ENCODE data around the gene AUP1. TPM values are rescaled to one million over a fixed set of nuclear protein-coding genes. Genes with fewer than 3 reads are reported as not detected.

The AUP1 gene
- total and polyA plus RNA-seq, 2 donors (not counting 3 experiments of a cell fraction or from before 2014, with no cell fraction given): 103 to 187 TPM

GRCh38 chr2:74497777-74498499, 31.6 kb downstream of the AUP1 start:
- Histone ChIP-seq H3K27me3 (ENCODE audit: control insufficient read depth in 2 of 2, insufficient read depth in 2 of 2, low read length in 2 of 2) (peaks cover 23 to 40% of the 10 kb centered on the region in 2 experiments), H3K79me2 (ENCODE audit: control insufficient read depth, insufficient read depth, low read length) (no peaks in the 10 kb centered on the region), H3K9me3 (replicated peaks; ENCODE audit: control insufficient read depth, insufficient read depth, low read length) (no peaks in the 10 kb centered on the region), H2AFZ (ENCODE audit: low read depth, low read length) (no peak overlapping the region), H3K9ac (replicated peaks; ENCODE audit: extremely low read depth, insufficient read depth, low read length) (no peak overlapping the region), H3K9me1 (replicated peaks; ENCODE audit: control insufficient read depth, extremely low read depth, insufficient read depth, low read length) (no peaks in the 10 kb centered on the region), H3K36me3 (ENCODE audit: control insufficient read depth in 2 of 2, extremely low read depth in 1 of 2, insufficient read depth in 2 of 2, low read length in 2 of 2) (peaks cover 0 to 1% of the 10 kb centered on the region in 2 experiments), H3K4me3 (replicated peaks in 1 of 3; ENCODE audit: insufficient read depth in 1 of 3, low read depth in 1 of 3, low read length in 3 of 3) (peak overlapping the region in 1 of 3 experiments; percentile 18), H3K27ac (ENCODE audit: insufficient read depth, low read depth, low read length) (no peak overlapping the region), H3K4me1 (ENCODE audit: control insufficient read depth, extremely low read depth, insufficient read depth, low read length) (peaks cover 31% of the 10 kb centered on the region), H4K20me1 (replicated peaks; ENCODE audit: control insufficient read depth, extremely low read depth, insufficient read depth, low read length) (no peaks in the 10 kb centered on the region), H3K4me2 (ENCODE audit: insufficient read depth, low read length) (peak overlapping the region; percentile 50)
- FAIRE-seq: no peak
- POLR2A ChIA-PET: no interaction called here
- TF ChIP-seq MAX (IDR thresholded peaks at IDR 0.05; ENCODE audit: insufficient read depth, insufficient read length): no peak
- TF ChIP-seq EZH2 (IDR thresholded peaks at IDR 0.05; ENCODE audit: borderline replicate concordance, low read depth, low read length, severe bottlenecking): peak; percentile 5
- TF ChIP-seq FOS (IDR thresholded peaks at IDR 0.05; ENCODE audit: borderline replicate concordance, insufficient read depth, low read length): no peak
- no peak for DNase-seq (ENCODE audit: low read depth, low spot score)
- intact Hi-C loops (cut with micrococcal nuclease): loop anchor here (1.0 to 5.0 kb wide), 2 partner anchors 15 to 34 kb away; partner anchors contain the start of gene TTC31
- CTCF ChIA-PET: interaction anchor here (1.4 to 2.6 kb wide), 2 partner anchors 9 to 14 kb away, joined by 3 to 6 read pairs; partner anchors contain the start of genes CCDC142 and TTC31
- dilution Hi-C loops (cut with MboI; ENCODE audit: extremely low pct_ligation_motif_present, low sequenced_read_pairs): no loop called here
- no TSS peak for BruUV-seq (replicated peaks)

DNA sequence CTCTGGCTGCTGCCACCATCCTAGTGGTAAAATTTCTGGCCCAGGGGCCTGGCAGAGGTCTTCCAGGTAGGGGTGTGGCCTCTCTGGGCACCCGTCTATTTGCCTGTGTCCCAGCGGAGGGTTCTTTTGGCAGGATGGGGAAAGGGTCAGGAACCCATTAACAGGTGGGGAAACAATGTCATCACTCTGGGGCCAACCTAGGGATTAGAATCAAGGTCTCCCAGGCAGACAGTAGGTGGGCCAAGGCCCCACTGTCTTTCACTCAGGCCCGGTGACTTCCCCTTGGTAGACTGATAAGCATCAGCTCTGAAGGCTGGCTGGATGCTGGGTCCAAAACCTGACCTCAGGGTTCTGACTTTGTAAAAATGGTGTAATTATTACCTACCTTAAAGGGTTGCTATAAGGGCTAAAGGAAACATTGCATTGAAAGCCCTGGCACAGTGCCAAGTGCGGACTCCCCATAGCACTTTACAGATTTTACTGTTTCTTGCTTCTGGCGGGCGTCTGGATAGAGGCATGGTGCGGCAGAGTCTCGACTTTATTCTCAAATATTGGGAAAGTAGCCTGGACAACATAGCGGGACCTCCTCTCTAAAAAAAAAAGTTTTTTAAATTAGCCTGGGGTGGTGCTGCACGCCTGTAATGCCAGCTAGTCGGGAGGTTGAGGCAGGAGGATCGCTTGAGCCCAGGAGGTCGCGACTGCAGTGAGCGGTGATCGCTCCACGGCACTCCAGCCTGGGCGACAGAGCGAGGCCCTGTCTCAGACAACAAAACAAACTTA, 32.3 kb downstream of the AUP1 start:
- Histone ChIP-seq H3K4me2 (ENCODE audit: insufficient read depth, low read length) (no peak overlapping the region), H3K79me2 (ENCODE audit: control insufficient read depth, insufficient read depth, low read length) (no peaks in the 10 kb centered on the region), H3K9ac (replicated peaks; ENCODE audit: extremely low read depth, insufficient read depth, low read length) (no peak overlapping the region), H3K27ac (ENCODE audit: insufficient read depth, low read depth, low read length) (no peak overlapping the region), H3K9me3 (replicated peaks; ENCODE audit: control insufficient read depth, insufficient read depth, low read length) (no peaks in the 10 kb centered on the region), H2AFZ (ENCODE audit: low read depth, low read length) (no peak overlapping the region), H3K4me3 (replicated peaks in 1 of 3; ENCODE audit: insufficient read depth in 1 of 3, low read depth in 1 of 3, low read length in 3 of 3) (no peak overlapping the region), H3K27me3 (ENCODE audit: control insufficient read depth in 2 of 2, insufficient read depth in 2 of 2, low read length in 2 of 2) (peaks cover 23 to 40% of the 10 kb centered on the region in 2 experiments), H3K9me1 (replicated peaks; ENCODE audit: control insufficient read depth, extremely low read depth, insufficient read depth, low read length) (no peaks in the 10 kb centered on the region), H4K20me1 (replicated peaks; ENCODE audit: control insufficient read depth, extremely low read depth, insufficient read depth, low read length) (no peaks in the 10 kb centered on the region), H3K36me3 (ENCODE audit: control insufficient read depth in 2 of 2, extremely low read depth in 1 of 2, insufficient read depth in 2 of 2, low read length in 2 of 2) (peaks cover 3 to 4% of the 10 kb centered on the region in 2 experiments), H3K4me1 (ENCODE audit: control insufficient read depth, extremely low read depth, insufficient read depth, low read length) (peaks cover 23% of the 10 kb centered on the region)
- ChIA-PET CTCF (interaction anchor here (1.4 to 2.6 kb wide), 2 partner anchors 8 to 14 kb away, joined by 3 to 6 read pairs; partner anchors contain the start of genes CCDC142 and TTC31), POLR2A (no interaction called here)
- intact Hi-C loops (cut with micrococcal nuclease): loop anchor here (5.0 kb wide), 1 partner anchor 35 kb away; no protein-coding TSS in a partner anchor
- dilution Hi-C loops (cut with MboI; ENCODE audit: extremely low pct_ligation_motif_present, low sequenced_read_pairs): no loop called here
- BruUV-seq (replicated peaks): no TSS peak
- FAIRE-seq (no peak), DNase-seq (ENCODE audit: low read depth, low spot score) (no peak)
- TF ChIP-seq JUN (IDR thresholded peaks at IDR 0.05; ENCODE audit: borderline replicate concordance, insufficient read depth, insufficient read length, low read depth) (no peak), CTCF (IDR thresholded peaks at IDR 0.05; ENCODE audit: extremely low read depth in 1 of 2, insufficient read depth in 1 of 2, low read depth in 1 of 2, low read length in 2 of 2) (no peak), FOS (IDR thresholded peaks at IDR 0.05; ENCODE audit: borderline replicate concordance, insufficient read depth, low read length) (no peak), EZH2 (IDR thresholded peaks at IDR 0.05; ENCODE audit: borderline replicate concordance, low read depth, low read length, severe bottlenecking) (no peak), GATA2 (IDR thresholded peaks at IDR 0.05; ENCODE audit: insufficient read depth, insufficient read length, low read depth, low read length) (no peak)

Data from endothelial cell of umbilical vein (primary cell).